ENCODE measurements around the gene FCRLB. TPM values are rescaled to one million over a fixed set of nuclear protein-coding genes. Genes with fewer than 3 reads are reported as not detected.
"Not testable (repeated sequence)": the region's sequence is repeated elsewhere in the genome, so short reads cannot be mapped to it uniquely, and the experiment has no call there.

FCRLB gene
- total RNA-seq, 2 donors from 2014 or later, result 0.68 TPM; not detected in 1

DNA sequence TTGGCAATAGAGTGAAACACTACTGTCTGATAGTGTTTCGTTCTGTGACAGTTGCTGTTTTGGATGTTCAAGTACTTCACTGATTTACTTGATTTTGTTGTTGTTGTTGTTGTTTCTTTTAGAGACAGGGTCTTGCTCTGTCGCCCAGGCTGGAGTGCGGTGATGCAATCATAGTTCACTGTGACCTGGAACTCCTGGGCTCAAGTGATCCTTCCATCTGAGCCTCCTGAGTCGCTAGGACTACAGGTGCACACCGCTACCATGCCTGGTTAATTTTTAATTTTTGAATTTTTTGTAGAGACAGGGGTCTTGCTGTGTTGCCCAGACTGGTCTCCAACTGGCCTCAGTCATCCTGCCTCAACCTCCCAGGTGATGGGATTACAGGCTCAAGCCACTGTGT lies 47.1 kb downstream of the FCRLB start:
- Histone ChIP-seq H3K4me3 (no peak overlapping the region), H3K27ac (no peak overlapping the region), H3K36me3 (no peaks in the 10 kb centered on the region), H3K4me1 (ENCODE audit: control insufficient read depth in 1 of 2, low read depth in 2 of 2) (peaks cover 19 to 27% of the 10 kb centered on the region in 2 donors), H3K27me3 (replicated peaks; ENCODE audit: insufficient read depth) (no peaks in the 10 kb centered on the region), H3K9me3 (no peaks in the 10 kb centered on the region)
- DNase-seq (ENCODE audit: low spot score), result no peak
- ATAC-seq (ENCODE audit: insufficient number of reproducible peaks, low FRiP score, low read depth), result no peak
- TF ChIP-seq CTCF (IDR thresholded peaks at IDR 0.05), result no peak

DNA sequence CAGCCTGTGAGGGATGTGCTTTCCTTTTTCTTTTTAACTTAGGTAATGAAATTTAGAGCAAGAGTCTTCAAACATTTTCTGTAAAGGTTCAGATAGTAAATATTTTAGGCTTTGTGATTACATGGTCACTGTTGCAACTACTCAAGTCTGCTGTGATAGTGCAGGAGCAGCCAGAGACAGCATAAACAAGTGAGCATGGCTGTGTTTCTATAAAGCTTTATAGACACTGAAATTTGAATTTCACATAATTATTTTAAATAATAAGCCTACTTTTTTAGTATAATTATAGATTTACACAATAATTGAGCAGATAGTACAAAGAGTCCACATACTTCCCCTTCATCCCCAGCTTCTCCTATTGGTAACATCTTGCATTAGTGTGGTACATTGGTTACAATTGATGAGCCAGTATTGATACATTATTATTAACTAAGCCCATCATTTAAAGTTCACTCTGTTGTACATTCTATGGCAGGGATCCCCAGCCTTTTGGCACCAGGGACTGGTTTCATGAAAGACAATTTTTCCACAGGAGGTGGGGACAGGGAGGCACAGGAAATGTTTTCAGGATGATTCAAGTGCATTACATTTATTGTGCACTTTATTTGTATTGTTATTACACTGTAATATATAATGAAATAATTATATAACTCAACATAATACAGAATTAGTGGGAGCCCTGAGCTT lies 47.8 kb downstream of the FCRLB start:
- no peak for TF ChIP-seq CTCF (IDR thresholded peaks at IDR 0.05)
- no peaks in the 10 kb centered on the region for H3K36me3 ChIP-seq
- no peaks in the 10 kb centered on the region for H3K9me3 ChIP-seq
- H3K4me1 ChIP-seq (ENCODE audit: control insufficient read depth in 1 of 2, low read depth in 2 of 2), result peaks cover 25 to 27% of the 10 kb centered on the region in 2 donors
- no peak overlapping the region for H3K27ac ChIP-seq
- DNase-seq (ENCODE audit: low spot score) (no peak), ATAC-seq (ENCODE audit: insufficient number of reproducible peaks, low FRiP score, low read depth) (no peak)
- H3K4me3 ChIP-seq, result no peak overlapping the region
- H3K27me3 ChIP-seq (replicated peaks; ENCODE audit: insufficient read depth), result no peaks in the 10 kb centered on the region

DNA sequence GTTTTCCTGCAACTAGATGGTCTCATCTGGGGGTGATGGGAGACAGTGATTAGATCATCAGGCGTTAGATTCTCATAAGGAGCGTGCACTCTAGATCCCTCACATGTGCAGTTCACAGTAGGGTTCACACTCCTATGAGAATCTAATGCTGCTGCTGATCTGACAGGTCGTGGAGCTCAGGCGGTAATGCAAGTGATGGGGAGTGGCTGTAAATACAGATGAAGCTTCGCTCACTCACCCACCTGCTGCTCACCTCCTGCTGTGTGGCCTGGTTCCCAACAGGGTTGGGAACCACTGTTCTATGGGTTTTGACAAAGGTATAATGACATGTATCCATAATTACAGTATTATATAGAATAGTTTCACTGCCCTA lies 48.3 kb downstream of the FCRLB start:
- H3K27ac ChIP-seq; DNase-seq (ENCODE audit: low spot score); ATAC-seq (ENCODE audit: insufficient number of reproducible peaks, low FRiP score, low read depth); H3K9me3 ChIP-seq; H3K4me3 ChIP-seq; H3K36me3 ChIP-seq; H3K27me3 ChIP-seq (replicated peaks; ENCODE audit: insufficient read depth): not testable (repeated sequence)
- H3K4me1 ChIP-seq (ENCODE audit: control insufficient read depth in 1 of 2, low read depth in 2 of 2), result peaks cover 25 to 27% of the 10 kb centered on the region in 2 donors

- DNase-seq (ENCODE audit: low spot score) (no peak), ATAC-seq (ENCODE audit: insufficient number of reproducible peaks, low FRiP score, low read depth) (no peak)
- H3K4me3 ChIP-seq, result no peak overlapping the region
- no peaks in the 10 kb centered on the region for H3K36me3 ChIP-seq
- no peaks in the 10 kb centered on the region for H3K27me3 ChIP-seq (replicated peaks; ENCODE audit: insufficient read depth)
- TF ChIP-seq CTCF (IDR thresholded peaks at IDR 0.05), result no peak
- no peak overlapping the region for H3K27ac ChIP-seq
- H3K9me3 ChIP-seq, result no peaks in the 10 kb centered on the region
- peaks cover 25 to 27% of the 10 kb centered on the region in 2 donors for H3K4me1 ChIP-seq (ENCODE audit: control insufficient read depth in 1 of 2, low read depth in 2 of 2)
These were observed 48.9 kb downstream of the FCRLB start for GRCh38 chr1:161770250-161770649.

DNA sequence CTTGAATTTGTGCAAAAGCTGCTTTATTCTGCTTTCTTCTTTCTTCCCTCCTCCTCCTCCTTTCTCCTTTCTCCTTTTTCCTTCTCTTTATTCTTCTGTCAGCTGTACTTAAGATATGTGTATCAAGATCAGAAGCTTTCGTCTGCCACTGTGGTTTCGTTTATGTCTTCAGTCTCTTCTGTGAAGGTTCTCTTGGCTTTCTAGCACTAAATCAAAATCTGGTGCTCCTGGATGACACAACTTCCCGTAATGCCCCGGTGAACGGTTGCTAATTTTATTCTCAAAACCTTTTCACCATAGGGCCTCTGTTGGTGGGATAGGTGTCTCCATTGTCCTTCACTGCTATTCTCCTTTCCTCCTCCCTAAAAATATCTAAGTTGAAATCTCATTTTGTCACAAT lies 49.8 kb downstream of the FCRLB start:
- no peak overlapping the region for H3K4me3 ChIP-seq
- H3K27ac ChIP-seq, result no peak overlapping the region
- H3K36me3 ChIP-seq, result no peaks in the 10 kb centered on the region
- DNase-seq (ENCODE audit: low spot score) (no peak), ATAC-seq (ENCODE audit: insufficient number of reproducible peaks, low FRiP score, low read depth) (no peak)
- no peaks in the 10 kb centered on the region for H3K27me3 ChIP-seq (replicated peaks; ENCODE audit: insufficient read depth)
- TF ChIP-seq CTCF (IDR thresholded peaks at IDR 0.05), result no peak
- H3K9me3 ChIP-seq, result no peaks in the 10 kb centered on the region
- peaks cover 27 to 28% of the 10 kb centered on the region in 2 donors for H3K4me1 ChIP-seq (ENCODE audit: control insufficient read depth in 1 of 2, low read depth in 2 of 2)

- ATAC-seq (ENCODE audit: insufficient number of reproducible peaks, low FRiP score, low read depth) (no peak), DNase-seq (ENCODE audit: low spot score) (no peak)
- TF ChIP-seq CTCF (IDR thresholded peaks at IDR 0.05), result no peak
- H3K27me3 ChIP-seq (replicated peaks; ENCODE audit: insufficient read depth), result no peaks in the 10 kb centered on the region
- no peaks in the 10 kb centered on the region for H3K36me3 ChIP-seq
- peak overlapping the region in 1 of 2 donors; percentile 13 for H3K27ac ChIP-seq
- H3K4me1 ChIP-seq (ENCODE audit: control insufficient read depth in 1 of 2, low read depth in 2 of 2), result peaks cover 23 to 26% of the 10 kb centered on the region in 2 donors
- no peaks in the 10 kb centered on the region for H3K9me3 ChIP-seq
- H3K4me3 ChIP-seq, result no peak overlapping the region
These were observed 50.6 kb downstream of the FCRLB start for GRCh38 chr1:161771973-161772372.
